ENCODE results near the gene MUC5B.

MUC5B gene

DNA sequence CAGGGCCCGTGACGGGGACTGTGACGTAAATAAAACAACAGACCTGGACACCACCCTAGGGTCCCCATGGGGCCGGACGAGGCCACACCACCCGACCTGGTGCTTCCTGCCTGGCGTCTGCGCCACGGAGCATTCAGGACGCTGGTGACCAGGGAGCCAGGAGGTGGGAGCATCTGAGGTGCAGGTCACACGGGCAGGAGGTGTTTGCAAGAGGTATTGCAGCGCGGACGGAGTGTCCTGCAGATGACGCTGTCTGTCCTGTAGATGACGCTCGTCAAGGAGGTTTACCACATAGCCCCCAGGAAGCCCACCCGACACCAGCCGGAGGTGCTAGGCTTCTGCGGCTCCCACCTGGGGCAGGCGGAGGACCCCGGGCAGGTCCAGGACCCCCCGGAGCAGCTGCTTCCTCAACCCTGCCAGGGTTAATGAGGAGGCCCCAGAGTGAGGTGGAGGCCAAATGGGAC lies 986 bp upstream of the MUC5B start:
- no peak for DNase-seq (ENCODE audit: low read depth in 2 of 2)

- no peak for DNase-seq (ENCODE audit: low read depth in 2 of 2)
Observed at GRCh38 chr11:1223346-1224110, 662 bp downstream of the MUC5B start.

DNA sequence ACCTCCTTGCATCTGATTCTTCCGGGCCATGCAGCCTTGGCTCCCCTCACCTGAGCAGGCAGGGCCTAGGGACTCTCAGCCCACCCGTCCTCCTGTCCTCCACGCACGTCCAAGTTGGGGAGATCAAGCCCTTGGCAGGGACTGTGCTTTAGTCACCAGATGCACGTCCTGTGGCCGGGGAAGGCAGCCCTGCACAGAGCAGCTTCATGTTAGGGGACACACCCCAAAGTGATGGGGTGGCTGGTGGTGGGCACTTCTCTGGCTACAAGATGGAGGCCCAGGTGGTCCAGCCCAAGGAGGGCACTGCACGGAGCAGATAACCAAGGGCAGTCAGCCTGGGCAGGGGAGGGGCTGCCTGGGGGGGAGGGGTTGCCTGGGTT lies 1.2 kb downstream of the MUC5B start:
- DNase-seq (ENCODE audit: low read depth in 2 of 2): no peak

DNA sequence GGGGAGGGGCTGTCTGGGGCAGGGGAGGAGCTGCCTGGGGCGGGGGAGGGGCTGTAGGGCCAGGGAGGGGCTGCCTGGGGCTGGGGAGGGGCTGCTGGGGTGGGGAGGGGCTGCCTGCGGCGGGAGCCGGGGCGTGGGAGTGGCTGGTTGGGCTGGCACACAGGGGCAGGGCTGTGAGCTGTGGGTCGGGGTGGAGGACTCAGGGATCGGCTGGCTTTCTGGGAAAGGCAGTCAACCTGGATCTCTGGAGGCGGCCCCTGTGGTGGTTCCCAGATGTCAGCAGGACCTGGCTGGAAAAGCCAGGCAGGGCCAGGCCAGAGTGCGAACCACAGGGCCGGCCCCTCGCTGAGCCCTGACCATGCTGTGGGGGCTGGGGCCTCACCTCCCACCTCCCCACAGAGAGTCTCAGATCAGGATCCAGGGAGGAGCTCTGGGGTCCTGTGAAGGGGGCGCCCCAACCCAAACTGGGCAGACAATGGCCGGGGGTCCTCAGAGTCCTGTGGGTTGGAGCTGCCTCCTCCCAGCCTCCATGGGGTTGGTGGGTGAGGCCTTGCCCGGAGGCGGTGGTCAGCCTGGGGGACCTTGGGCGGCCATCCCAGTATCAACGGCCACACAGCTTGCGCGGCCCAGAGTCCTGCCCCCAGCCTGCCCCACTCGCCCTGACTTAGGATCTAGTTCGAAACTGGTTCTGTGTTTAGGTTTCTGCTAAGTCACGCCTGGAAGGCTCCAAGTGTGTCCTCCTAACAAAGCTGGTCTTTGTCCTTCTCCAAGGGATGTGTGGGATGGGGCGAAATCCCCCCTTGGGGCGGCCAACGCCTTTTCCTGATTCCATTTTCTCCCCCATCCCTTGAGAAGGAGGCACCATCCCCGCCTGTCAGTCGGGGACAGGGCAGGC lies 1.9 kb downstream of the MUC5B start:
- DNase-seq (ENCODE audit: low read depth in 2 of 2): no peak

DNA sequence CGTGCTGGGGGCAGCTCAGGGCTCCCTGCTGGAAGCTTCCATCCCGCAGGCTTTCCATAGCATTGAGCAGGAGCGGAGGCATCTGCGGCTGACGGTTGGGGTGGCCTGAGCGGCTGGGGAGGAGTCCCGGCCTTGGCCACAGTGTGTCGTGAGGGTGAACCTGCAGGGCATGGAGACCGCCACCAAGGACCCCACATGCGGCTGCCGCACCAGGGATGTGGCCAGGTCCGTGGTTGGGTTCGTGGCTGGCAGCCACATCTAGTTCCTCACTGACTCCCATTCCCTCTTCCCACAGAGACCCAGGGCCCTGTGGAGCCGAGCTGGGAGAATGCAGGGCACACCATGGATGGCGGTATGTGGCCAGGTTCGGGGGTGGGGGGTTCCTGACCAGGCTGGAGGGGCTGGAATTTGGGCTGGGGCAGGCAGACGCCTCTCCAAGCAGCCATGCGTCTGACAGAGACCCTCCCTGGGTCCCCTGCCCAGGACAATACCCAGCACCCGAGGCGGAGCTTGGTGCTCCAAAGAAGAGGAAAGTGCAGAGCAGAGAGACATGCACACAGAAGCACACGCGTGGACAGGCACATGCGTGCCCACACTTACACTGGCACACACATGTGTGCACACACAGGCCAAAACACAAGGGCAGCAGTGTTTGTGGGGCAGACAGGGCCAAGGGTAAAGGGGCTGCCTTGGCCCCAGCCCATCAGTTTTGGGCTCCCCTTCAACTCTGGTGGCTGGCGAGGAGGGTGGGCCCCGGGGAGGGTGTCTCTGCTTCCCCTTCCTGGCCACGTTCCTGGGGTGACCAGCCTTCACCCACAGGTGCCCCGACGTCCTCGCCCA lies 2.7 kb downstream of the MUC5B start:
- no peak for DNase-seq (ENCODE audit: low read depth in 2 of 2)

- DNase-seq (ENCODE audit: low read depth in 2 of 2): no peak
Observed at GRCh38 chr11:1226226-1226985, 3.5 kb downstream of the MUC5B start.

- DNase-seq (ENCODE audit: low read depth in 2 of 2): no peak
Observed at GRCh38 chr11:1226986-1227550, 4.2 kb downstream of the MUC5B start.

- DNase-seq (ENCODE audit: low read depth in 2 of 2): no peak
Observed at GRCh38 chr11:1227551-1228100, 4.8 kb downstream of the MUC5B start.

DNA sequence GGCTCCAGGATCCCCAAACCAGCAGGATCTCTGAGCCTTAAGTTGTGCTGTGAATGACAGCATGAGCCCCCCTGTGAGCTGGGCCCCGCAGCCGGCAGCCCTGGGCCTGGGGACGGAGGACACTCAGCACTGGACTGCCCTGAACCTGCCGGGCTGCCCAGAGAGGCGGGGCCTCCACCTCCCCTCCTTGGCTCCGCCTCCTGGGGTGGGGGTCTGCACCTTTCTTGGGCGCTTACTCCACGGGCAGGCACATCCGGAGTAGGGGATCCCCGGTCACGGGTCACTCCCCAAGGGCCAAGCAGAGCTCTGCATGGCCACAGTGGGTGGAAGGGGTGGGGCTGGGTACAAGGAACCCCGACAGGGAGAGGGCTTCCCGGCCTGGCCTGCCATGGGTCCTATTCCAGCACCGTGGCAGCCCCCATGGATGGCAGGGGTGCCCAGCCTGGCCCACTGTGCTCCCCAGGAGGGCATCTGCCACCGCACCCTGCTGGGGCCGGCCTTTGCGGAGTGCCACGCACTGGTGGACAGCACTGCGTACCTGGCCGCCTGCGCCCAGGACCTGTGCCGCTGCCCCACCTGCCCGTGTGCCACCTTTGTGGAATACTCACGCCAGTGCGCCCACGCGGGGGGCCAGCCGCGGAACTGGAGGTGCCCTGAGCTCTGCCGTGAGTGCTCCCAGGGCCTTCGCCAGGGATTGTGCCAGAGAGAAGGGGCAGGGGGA lies 5.4 kb downstream of the MUC5B start:
- DNase-seq (ENCODE audit: low read depth in 2 of 2): no peak

DNA sequence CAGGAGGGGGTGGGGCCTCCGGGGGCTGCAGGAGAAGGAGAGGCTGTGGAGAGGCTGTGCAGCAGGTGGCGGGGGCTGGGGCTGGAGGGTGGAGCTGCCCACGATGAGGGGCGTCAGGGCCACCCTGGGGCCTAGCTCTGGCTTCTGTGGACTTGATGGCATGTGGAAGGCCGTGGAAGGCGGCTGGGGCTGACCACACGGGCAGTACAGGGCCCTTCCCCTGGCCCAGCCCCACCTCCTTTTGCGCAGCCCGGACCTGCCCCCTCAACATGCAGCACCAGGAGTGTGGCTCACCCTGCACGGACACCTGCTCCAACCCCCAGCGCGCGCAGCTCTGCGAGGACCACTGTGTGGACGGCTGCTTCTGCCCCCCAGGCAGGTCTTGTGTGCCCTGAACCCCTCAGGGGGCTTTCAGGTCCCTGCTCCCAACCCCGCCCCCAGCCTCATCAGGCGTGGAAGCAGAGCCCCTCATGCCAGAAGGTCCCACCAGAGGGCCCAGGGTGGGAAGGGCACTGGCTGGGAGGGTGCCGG lies 6.1 kb downstream of the MUC5B start:
- DNase-seq (ENCODE audit: low read depth in 2 of 2): no peak

GRCh38 chr11:1229471-1230120 lies 6.7 kb downstream of the MUC5B start:
- DNase-seq (ENCODE audit: low read depth in 2 of 2): no peak

- no peak for DNase-seq (ENCODE audit: low read depth in 2 of 2)
Observed at GRCh38 chr11:1230121-1230455, 7.2 kb downstream of the MUC5B start.

GRCh38 chr11:1230456-1231395 lies 7.9 kb downstream of the MUC5B start:
- DNase-seq (ENCODE audit: low read depth in 2 of 2): no peak

DNA sequence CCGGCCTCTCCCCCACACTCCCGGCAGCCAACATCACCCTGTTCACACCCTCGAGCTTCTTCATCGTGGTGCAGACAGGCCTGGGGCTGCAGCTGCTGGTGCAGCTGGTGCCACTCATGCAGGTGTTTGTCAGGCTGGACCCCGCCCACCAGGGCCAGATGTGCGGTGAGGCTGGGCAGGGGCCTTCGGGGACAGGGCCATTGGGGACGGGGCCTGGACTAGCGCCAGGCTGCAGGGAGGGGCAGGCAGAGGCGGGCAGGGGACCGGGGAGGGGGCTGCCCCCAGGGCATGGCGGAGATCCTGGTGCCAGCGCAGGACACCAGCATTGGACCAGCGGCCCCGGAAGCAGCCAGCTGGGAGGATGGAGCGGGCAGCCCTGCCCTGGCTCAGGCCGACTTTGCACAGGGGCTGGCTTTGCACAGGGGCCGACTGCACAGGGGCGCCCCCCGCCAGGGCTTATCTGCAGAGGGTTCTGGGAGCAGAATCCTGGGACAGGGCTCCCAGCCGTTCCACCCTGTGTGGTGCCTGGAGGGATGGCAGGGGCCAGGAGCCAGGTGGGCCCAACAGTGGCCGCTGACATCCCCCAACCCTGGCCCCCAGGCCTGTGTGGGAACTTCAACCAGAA lies 8.6 kb downstream of the MUC5B start:
- no peak for DNase-seq (ENCODE audit: low read depth in 2 of 2)

DNA sequence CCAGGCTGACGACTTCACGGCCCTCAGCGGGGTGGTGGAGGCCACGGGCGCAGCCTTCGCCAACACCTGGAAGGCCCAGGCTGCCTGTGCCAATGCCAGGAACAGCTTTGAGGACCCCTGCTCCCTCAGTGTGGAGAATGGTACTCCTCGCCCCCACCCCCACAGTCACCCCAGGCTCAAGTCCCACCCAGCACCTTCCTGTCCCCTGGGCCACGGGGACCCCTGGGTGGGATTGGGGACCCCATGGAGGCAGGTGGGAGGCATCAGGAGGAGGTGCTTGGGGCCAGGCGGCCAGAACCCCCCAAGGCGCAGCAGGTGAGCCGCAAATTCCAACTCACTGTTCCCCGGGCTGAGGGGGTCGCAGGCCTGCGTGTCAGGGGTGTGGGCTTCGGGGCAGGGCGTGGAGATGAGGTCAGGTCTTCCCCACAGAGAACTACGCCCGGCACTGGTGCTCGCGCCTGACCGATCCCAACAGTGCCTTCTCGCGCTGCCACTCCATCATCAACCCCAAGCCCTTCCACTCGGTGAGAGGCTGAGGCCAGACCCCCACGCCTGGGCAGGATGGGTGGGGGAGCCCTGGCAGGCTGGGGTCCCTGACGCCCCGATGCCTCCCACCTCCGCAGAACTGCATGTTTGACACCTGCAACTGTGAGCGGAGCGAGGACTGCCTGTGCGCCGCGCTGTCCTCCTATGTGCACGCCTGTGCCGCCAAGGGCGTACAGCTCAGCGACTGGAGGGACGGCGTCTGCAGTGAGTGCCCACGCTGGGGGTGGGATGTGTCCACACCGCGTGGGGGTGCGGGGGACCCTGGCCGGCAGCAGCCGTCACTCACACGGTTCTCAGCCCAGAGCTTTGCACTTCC lies 9.4 kb downstream of the MUC5B start:
- no peak for DNase-seq (ENCODE audit: low read depth in 2 of 2)

- no peak for DNase-seq (ENCODE audit: low read depth in 2 of 2)
Observed at GRCh38 chr11:1232883-1233321, 10.0 kb downstream of the MUC5B start.

Measured in fibroblast of skin of left biceps (primary cell).